ENCODE results near the gene TRMU. TPM values are rescaled to one million over a fixed set of nuclear protein-coding genes. Genes with fewer than 3 reads are reported as not detected.

The TRMU gene
- total RNA-seq, 1 donor from 2014 or later = 13.5 TPM

- H3K36me3 ChIP-seq = no peaks in the 10 kb centered on the region
- H3K27me3 ChIP-seq = no peaks in the 10 kb centered on the region
- no peak overlapping the region for H3K27ac ChIP-seq
- no peak for DNase-seq (ENCODE audit: low spot score in 2 of 2)
- intact Hi-C loops (cut with DNase I) = no loop called here
- H3K9me3 ChIP-seq = no peaks in the 10 kb centered on the region
- TF ChIP-seq CTCF (IDR thresholded peaks at IDR 0.05) = peak in 1 of 3 experiments; percentile 13
- H3K4me1 ChIP-seq = no peaks in the 10 kb centered on the region
- no peak overlapping the region for H3K4me3 ChIP-seq
Observed at GRCh38 chr22:46390652-46391301, 55.3 kb downstream of the TRMU start.

- intact Hi-C loops (cut with DNase I) = no loop called here
- no peak overlapping the region for H3K4me3 ChIP-seq
- H3K36me3 ChIP-seq = no peaks in the 10 kb centered on the region
- H3K27ac ChIP-seq = no peak overlapping the region
- TF ChIP-seq CTCF (IDR thresholded peaks at IDR 0.05) = no peak
- no peaks in the 10 kb centered on the region for H3K4me1 ChIP-seq
- no peaks in the 10 kb centered on the region for H3K27me3 ChIP-seq
- DNase-seq (ENCODE audit: low spot score in 2 of 2) = no peak
- no peaks in the 10 kb centered on the region for H3K9me3 ChIP-seq
Observed at GRCh38 chr22:46391486-46392136, 56.1 kb downstream of the TRMU start.

GRCh38 chr22:46392137-46392844 lies 56.8 kb downstream of the TRMU start:
- intact Hi-C loops (cut with DNase I) = no loop called here
- no peak for DNase-seq (ENCODE audit: low spot score in 2 of 2)
- Histone ChIP-seq H3K27ac (no peak overlapping the region), H3K4me1 (no peaks in the 10 kb centered on the region), H3K27me3 (no peaks in the 10 kb centered on the region), H3K4me3 (no peak overlapping the region), H3K36me3 (no peaks in the 10 kb centered on the region), H3K9me3 (no peaks in the 10 kb centered on the region)
- TF ChIP-seq CTCF (IDR thresholded peaks at IDR 0.05) = no peak

- TF ChIP-seq CTCF (IDR thresholded peaks at IDR 0.05) = no peak
- Histone ChIP-seq H3K36me3 (no peaks in the 10 kb centered on the region), H3K9me3 (no peaks in the 10 kb centered on the region), H3K4me1 (no peaks in the 10 kb centered on the region), H3K27me3 (no peaks in the 10 kb centered on the region), H3K4me3 (no peak overlapping the region), H3K27ac (no peak overlapping the region)
- intact Hi-C loops (cut with DNase I) = no loop called here
- DNase-seq (ENCODE audit: low spot score in 2 of 2) = no peak
Observed at GRCh38 chr22:46393873-46394272, 58.4 kb downstream of the TRMU start.

- no peaks in the 10 kb centered on the region for H3K27me3 ChIP-seq
- H3K4me1 ChIP-seq = no peaks in the 10 kb centered on the region
- H3K27ac ChIP-seq = no peak overlapping the region
- DNase-seq (ENCODE audit: low spot score in 2 of 2) = no peak
- no peaks in the 10 kb centered on the region for H3K36me3 ChIP-seq
- no peaks in the 10 kb centered on the region for H3K9me3 ChIP-seq
- no peak overlapping the region for H3K4me3 ChIP-seq
- TF ChIP-seq CTCF (IDR thresholded peaks at IDR 0.05) = no peak
- intact Hi-C loops (cut with DNase I) = no loop called here
Observed at GRCh38 chr22:46394622-46395021, 59.1 kb downstream of the TRMU start.
